ENCODE results near the gene NUDT8.
"Not testable (repeated sequence)": the region's sequence is repeated elsewhere in the genome, so short reads cannot be mapped to it uniquely, and the experiment has no call there.

NUDT8 gene

DNA sequence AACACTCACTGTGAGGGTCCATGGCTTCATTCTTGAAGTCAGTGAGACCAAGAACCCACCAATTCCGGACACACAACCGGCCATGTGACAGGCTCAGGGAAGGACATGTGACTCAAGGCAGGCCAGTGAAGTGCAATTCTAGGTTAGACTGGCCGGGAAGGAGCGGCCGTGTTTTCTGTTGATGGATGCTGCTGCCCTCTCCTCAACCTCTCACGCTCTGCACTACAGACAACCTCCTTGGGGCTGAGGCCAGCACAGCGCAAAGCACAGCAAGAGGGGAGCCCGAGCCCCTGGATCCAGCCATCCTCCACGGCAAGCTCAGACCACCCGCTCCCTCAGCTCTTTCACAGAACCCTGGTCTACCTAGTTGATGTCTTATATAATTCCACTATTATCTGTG is 2.8 kb downstream of the NUDT8 start:
- H3K36me3 ChIP-seq (ENCODE audit: control insufficient read depth, insufficient read depth, low read length): no peaks in the 10 kb centered on the region
- no peaks in the 10 kb centered on the region for H3K27me3 ChIP-seq (replicated peaks; ENCODE audit: control insufficient read depth, insufficient read depth, low read length)
- DNase-seq (ENCODE audit: extremely low read depth, insufficient read length): no peak
- TF ChIP-seq, protein P1, sequence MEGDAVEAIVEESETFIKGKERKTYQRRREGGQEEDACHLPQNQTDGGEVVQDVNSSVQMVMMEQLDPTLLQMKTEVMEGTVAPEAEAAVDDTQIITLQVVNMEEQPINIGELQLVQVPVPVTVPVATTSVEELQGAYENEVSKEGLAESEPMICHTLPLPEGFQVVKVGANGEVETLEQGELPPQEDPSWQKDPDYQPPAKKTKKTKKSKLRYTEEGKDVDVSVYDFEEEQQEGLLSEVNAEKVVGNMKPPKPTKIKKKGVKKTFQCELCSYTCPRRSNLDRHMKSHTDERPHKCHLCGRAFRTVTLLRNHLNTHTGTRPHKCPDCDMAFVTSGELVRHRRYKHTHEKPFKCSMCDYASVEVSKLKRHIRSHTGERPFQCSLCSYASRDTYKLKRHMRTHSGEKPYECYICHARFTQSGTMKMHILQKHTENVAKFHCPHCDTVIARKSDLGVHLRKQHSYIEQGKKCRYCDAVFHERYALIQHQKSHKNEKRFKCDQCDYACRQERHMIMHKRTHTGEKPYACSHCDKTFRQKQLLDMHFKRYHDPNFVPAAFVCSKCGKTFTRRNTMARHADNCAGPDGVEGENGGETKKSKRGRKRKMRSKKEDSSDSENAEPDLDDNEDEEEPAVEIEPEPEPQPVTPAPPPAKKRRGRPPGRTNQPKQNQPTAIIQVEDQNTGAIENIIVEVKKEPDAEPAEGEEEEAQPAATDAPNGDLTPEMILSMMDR (IDR thresholded peaks at IDR 0.05; ENCODE audit: insufficient read depth, low read length, poor library complexity, severe bottlenecking): no peak
- no peak overlapping the region for H3K4me3 ChIP-seq (replicated peaks; ENCODE audit: low read depth, low read length)

DNA sequence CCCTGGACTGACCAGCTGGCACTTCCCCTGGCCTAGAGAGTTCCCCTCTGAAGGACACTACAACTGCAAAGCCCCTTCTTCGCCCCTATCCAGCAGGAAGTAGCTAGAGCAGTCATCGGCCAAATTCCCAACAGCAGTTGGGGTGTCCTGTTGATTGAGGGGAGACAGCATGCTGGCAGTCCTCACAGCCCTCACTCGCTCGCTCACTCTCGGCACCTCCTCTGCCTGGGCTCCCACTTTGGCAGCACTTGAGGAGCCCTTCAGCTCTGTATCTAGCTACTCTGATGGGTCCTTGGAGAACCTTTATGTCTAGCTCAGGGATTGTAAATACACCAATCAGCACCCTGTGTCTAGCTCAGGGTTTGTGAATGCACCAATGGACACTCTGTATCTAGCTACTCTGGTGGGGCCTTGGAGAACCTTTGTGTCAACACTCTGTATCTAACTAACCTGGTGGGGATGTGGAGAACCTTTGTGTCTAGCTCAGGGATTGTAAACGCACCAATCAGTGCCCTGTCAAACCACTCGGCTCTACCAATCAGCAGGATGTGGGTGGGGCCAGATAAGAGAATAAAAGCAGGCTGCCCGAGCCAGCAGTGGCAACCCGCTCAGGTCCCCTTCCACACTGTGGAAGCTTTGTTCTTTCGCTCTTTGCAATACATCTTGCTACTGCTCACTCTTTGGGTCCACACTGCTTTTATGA is 3.5 kb downstream of the NUDT8 start:
- not testable (repeated sequence) for H3K4me3 ChIP-seq (replicated peaks; ENCODE audit: low read depth, low read length); H3K27me3 ChIP-seq (replicated peaks; ENCODE audit: control insufficient read depth, insufficient read depth, low read length); H3K36me3 ChIP-seq (ENCODE audit: control insufficient read depth, insufficient read depth, low read length); DNase-seq (ENCODE audit: extremely low read depth, insufficient read length)

- not testable (repeated sequence) for H3K4me3 ChIP-seq (replicated peaks; ENCODE audit: low read depth, low read length); H3K27me3 ChIP-seq (replicated peaks; ENCODE audit: control insufficient read depth, insufficient read depth, low read length); DNase-seq (ENCODE audit: extremely low read depth, insufficient read length); H3K36me3 ChIP-seq (ENCODE audit: control insufficient read depth, insufficient read depth, low read length)
Measured at GRCh38 chr11:67623795-67624194, 5.9 kb downstream of the NUDT8 start.

DNA sequence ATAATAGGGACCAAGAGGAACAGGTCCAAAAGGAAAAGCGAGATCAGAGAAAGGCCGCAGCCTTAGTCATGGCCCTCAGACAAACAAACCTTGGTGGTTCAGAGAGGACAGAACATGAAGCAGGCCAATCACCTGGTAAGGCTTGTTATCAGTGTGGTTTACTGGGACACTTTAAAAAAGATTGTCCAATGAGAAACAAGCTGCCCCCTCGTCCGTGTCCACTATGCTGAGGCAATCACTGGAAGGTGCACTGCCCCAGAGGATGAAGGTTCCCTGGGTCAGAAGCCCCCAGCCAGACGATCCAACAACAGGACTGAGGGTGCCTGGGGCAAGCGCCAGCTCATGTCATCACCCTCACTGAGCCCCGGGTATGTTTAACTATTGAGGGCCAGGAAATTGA is 6.8 kb downstream of the NUDT8 start:
- H3K4me3 ChIP-seq (replicated peaks; ENCODE audit: low read depth, low read length); DNase-seq (ENCODE audit: extremely low read depth, insufficient read length); H3K27me3 ChIP-seq (replicated peaks; ENCODE audit: control insufficient read depth, insufficient read depth, low read length): not testable (repeated sequence)

GRCh38 chr11:67621928-67622327 is 7.8 kb downstream of the NUDT8 start:
- DNase-seq (ENCODE audit: extremely low read depth, insufficient read length); H3K4me3 ChIP-seq (replicated peaks; ENCODE audit: low read depth, low read length): not testable (repeated sequence)

More for the DNA sequence above, 6.8 kb downstream of the NUDT8 start:
- not testable (repeated sequence) for H3K36me3 ChIP-seq (ENCODE audit: control insufficient read depth, insufficient read depth, low read length)

DNA sequence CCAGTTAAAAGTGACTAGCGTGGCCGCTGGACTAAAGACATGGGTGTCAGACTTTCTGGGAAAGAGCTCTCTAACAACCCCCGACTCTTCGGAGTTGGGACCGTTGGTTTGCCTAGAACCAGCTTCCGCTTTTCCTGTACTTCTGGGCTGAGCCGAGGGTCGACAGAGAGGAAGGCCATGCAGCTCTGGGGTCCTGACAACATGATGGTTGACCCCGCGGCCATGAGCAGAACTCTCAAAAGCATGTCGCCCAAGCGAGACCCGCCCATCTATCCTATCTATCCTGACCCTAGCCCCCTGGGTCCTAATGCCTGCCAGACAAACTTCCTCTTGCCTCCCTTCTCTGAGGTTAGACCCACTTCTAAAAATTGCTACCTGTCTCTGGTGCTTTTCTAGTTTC is 9.1 kb downstream of the NUDT8 start:
- not testable (repeated sequence) for H3K36me3 ChIP-seq (ENCODE audit: control insufficient read depth, insufficient read depth, low read length); H3K4me3 ChIP-seq (replicated peaks; ENCODE audit: low read depth, low read length); DNase-seq (ENCODE audit: extremely low read depth, insufficient read length); H3K27me3 ChIP-seq (replicated peaks; ENCODE audit: control insufficient read depth, insufficient read depth, low read length)

More at GRCh38 chr11:67621928-67622327, 7.8 kb downstream of the NUDT8 start:
- H3K27me3 ChIP-seq (replicated peaks; ENCODE audit: control insufficient read depth, insufficient read depth, low read length); H3K36me3 ChIP-seq (ENCODE audit: control insufficient read depth, insufficient read depth, low read length): not testable (repeated sequence)

DNA sequence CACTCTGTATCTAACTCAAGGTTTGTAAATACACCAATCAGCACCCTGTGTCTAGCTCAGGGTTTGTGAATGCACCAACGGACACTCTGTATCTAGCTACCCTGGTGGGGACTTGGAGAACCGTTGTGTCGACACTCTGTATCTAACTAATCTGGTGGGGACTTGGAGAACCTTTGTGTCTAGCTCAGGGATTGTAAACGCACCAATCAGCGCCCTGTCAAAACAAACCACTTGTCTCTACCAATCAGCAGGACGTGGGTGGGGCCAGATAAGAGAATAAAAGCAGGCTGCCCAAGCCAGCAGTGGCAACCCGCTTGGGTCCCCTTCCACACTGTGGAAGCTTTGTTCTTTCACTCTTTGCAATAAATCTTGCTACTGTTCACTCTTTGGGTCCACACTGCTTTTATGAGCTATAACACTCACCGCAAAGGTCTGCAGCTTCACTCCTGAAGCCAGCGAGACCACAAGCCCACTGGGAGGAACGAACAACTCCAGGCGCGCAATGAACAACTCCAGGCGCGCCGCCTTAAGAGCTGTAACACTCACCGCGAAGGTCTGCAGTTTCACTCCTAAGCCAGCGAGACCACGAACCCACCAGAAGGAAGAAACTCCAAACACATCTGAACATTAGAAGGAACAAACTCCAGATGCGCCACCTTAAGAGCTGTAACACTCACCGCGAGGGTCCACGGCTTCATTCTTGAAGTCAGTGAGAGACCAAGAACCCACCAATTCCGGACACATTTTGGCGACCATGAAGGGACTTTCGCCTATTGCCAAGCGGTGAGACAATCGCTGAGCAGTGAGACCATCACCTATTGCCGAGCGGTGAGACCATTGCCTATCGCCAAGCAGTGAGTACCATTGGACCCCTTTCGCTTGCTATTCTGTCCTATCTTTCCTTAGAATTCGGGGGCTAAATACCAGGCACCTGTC is 9.8 kb downstream of the NUDT8 start:
- not testable (repeated sequence) for H3K27me3 ChIP-seq (replicated peaks; ENCODE audit: control insufficient read depth, insufficient read depth, low read length); H3K36me3 ChIP-seq (ENCODE audit: control insufficient read depth, insufficient read depth, low read length); DNase-seq (ENCODE audit: extremely low read depth, insufficient read length); H3K4me3 ChIP-seq (replicated peaks; ENCODE audit: low read depth, low read length)

DNA sequence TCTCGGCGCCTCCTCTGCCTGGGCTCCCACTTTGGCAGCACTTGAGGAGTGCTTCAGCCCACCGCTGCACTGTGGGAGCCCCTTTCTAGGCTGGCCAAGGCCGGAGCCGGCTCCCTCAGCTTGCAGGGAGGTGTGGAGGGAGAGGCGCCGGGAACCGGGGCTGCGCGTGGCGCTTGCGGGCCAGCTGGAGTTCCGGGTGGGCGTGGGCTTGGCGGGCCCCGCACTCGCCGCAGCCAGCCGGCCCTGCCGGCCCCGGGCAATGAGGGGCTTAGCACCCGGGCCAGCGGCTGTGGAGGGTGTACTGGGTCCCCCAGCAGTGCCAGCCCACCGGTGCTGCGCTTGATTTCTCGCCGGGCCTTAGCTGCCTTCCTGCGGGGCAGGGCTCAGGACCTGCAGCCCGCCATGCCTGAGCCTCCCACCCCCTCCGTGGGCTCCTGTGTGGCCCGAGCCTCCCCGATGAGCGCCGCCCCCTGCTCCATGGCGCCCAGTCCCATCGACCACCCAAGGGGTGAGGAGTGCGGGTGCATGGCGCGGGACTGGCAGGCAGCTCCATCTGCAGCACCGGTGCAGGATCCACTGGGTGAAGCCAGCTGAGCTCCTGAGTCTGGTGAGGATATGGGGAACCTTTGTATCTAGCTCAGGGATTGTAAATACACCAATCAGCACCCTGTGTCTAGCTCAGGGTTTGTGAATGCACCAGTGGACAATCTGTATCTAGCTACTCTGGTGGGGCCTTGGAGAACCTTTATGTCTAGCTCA is 10.7 kb downstream of the NUDT8 start:
- H3K4me3 ChIP-seq (replicated peaks; ENCODE audit: low read depth, low read length); H3K36me3 ChIP-seq (ENCODE audit: control insufficient read depth, insufficient read depth, low read length); H3K27me3 ChIP-seq (replicated peaks; ENCODE audit: control insufficient read depth, insufficient read depth, low read length); DNase-seq (ENCODE audit: extremely low read depth, insufficient read length): not testable (repeated sequence)
